Stomach (tissue), 4 donors: ENCODE results near the gene ANKRD13C.

Experiments used
- CTCF ChIP-seq, 7 experiments: fragments of 450-650 bp in 4 of 7; fragments of 200-600 bp in 3 of 7; sonication (generic) in 3 of 7; IDR thresholded peaks; one replicate each; pipeline ENCODE4 v1.5.1; 2016 to 2019; ENCODE audit warnings: antibody characterized with exemption in 7 of 7, control low read depth in 2 of 7, mild to moderate bottlenecking in 1 of 7
- POLR2AphosphoS5 ChIP-seq, 3 donors: sonication (generic); formaldehyde crosslinking; IDR thresholded peaks; one replicate each; pipeline ENCODE4 v1.6.1; 2016; ENCODE audit warnings: antibody characterized with exemption in 3 of 3

- TF ChIP-seq POLR2AphosphoS5 (IDR thresholded peaks at IDR 0.05), result no peak
- TF ChIP-seq CTCF (IDR thresholded peaks at IDR 0.05), result no peak
Observed at GRCh38 chr1:70247768-70248167, 106.8 kb downstream of the ANKRD13C start.
